Transverse colon (tissue), 4 donors: ENCODE results near the gene ACADL.

Source experiments
- EP300 ChIP-seq: sonication (generic); formaldehyde crosslinking; IDR thresholded peaks from one replicate; pipeline ENCODE4 v1.6.1; 2017; ENCODE audit warnings: antibody characterized with exemption, low read depth
- POLR2A ChIP-seq: fragments of 450-650 bp; IDR thresholded peaks from one replicate; pipeline ENCODE4 v1.6.1; 2016; ENCODE audit warnings: antibody characterized with exemption, mild to moderate bottlenecking, moderate library complexity
- POLR2AphosphoS5 ChIP-seq, 3 donors: sonication (generic); formaldehyde crosslinking; IDR thresholded peaks; one replicate each; pipeline ENCODE4 v1.6.1; 2016; ENCODE audit warnings: antibody characterized with exemption in 3 of 3
- TF ChIP-seq, protein P1 (sequence below), 5 experiments: fragments of 200-600 bp in 3 of 5; fragments of 450-650 bp in 2 of 5; sonication (generic) in 3 of 5; IDR thresholded peaks; 1 replicate in 2 of 5; 2 replicates in 3 of 5; pipeline ENCODE4 v1.5.1; 2016 to 2017; ENCODE audit warnings: antibody characterized with exemption in 5 of 5, inconsistent platforms in 3 of 5, mild to moderate bottlenecking in 2 of 5, moderate library complexity in 1 of 5

DNA sequence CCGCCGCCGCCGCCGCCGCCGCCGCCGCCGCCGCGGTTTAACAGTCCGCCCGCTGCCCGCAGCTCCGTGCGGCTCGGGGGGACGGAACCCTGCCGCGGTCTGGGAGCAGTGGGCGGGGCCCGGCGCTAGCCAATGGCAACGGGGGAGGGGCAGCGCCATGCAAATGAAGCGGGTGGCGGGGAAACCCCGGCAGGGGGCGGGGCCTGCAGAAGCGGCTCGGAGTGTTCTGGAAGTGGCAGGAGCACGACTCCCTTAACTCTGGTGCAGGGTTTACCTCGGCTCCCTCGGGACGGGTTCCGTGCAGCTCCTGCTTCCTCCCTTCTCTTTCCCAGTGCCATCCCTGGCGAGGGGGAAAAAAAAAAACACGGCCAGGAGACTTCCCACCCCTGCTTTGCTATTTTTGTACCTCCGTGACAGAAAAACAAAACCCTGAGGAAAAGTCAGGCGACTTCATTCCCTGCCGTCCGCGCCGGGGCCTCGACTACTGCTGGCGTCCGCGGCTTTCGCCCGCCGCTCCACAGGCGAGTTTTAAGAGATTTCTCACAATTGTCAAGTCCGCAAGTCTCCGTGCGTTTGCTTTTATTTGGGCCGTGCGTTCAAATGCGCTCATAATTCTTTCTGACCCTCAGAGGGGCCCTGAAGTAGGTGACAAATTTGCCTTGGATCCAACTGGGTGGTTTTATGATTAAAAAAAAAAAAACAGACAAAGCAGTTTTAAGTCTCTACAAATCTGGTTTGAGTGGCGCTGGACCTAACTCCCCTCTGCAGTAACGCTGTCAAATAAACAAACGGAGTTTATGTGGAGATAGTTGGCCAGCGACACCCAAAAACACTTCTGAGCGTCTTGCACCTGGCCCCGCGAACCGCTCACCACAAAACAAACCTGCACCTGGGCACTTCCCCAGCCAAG, 53.7 kb downstream of the ACADL start, which contains the start of gene KANSL1L:
- no peak for TF ChIP-seq EP300
- TF ChIP-seq, protein P1, sequence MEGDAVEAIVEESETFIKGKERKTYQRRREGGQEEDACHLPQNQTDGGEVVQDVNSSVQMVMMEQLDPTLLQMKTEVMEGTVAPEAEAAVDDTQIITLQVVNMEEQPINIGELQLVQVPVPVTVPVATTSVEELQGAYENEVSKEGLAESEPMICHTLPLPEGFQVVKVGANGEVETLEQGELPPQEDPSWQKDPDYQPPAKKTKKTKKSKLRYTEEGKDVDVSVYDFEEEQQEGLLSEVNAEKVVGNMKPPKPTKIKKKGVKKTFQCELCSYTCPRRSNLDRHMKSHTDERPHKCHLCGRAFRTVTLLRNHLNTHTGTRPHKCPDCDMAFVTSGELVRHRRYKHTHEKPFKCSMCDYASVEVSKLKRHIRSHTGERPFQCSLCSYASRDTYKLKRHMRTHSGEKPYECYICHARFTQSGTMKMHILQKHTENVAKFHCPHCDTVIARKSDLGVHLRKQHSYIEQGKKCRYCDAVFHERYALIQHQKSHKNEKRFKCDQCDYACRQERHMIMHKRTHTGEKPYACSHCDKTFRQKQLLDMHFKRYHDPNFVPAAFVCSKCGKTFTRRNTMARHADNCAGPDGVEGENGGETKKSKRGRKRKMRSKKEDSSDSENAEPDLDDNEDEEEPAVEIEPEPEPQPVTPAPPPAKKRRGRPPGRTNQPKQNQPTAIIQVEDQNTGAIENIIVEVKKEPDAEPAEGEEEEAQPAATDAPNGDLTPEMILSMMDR (IDR thresholded peaks at IDR 0.05) = no peak
- TF ChIP-seq POLR2A = peak; percentile 75
- TF ChIP-seq POLR2AphosphoS5 (IDR thresholded peaks at IDR 0.05) = peak; percentile 93 to 96 (median 95)
